GM18951 (cell line): ENCODE measurements around the gene NSUN2.
"Not testable (repeated sequence)": the region's sequence is repeated elsewhere in the genome, so short reads cannot be mapped to it uniquely, and the experiment has no call there.

Experiments
- POLR2A ChIP-seq: IDR thresholded peaks from 4 replicates; pipeline ENCODE4 v1.6.1; 2011; ENCODE audit warnings: mild to moderate bottlenecking; ENCODE audit not compliant: insufficient read length, insufficient read depth; ENCODE audit errors: extremely low read depth
- in situ Hi-C: fragments of 300-500 bp; cut with MboI; formaldehyde crosslinking; loops from one replicate; pipeline ENCODE4 v1.12.0; 2022; ENCODE audit warnings: low sequenced_read_pairs, mixed read lengths, inconsistent platforms; ENCODE audit not compliant: unreplicated experiment

NSUN2 gene

DNA sequence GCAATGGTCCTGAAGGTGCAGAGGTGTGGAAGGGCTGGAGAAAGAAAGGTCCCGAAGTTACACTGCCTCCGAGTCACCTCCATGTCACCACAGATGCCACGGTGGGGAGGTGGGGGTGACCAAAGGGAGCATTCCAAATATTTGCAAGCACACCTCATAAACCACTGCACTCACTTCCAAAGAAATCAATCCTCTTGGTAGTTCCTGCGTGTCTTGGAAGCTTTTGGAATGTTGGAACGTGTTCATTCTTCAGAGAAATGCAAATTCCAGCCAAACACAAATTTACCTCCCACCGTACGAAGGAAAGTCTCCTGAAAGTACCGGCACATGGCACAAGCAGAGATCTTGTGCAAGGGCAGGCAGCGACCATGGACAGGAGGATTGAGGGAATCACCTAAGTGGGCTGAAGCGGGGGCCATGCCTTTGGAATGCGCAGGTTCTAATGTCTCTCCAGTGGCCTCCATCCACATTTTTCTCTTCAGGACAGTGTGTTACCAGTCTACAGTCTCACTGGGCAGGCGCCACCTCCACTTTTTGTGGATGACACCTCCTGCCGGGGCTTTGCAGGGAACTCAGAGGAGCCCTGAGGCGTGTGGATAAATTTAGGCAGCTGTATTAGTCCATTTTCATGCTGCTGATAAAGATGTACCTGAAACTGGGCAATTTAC lies 54.0 kb downstream of the NSUN2 start:
- in situ Hi-C loops: no loop called here

DNA sequence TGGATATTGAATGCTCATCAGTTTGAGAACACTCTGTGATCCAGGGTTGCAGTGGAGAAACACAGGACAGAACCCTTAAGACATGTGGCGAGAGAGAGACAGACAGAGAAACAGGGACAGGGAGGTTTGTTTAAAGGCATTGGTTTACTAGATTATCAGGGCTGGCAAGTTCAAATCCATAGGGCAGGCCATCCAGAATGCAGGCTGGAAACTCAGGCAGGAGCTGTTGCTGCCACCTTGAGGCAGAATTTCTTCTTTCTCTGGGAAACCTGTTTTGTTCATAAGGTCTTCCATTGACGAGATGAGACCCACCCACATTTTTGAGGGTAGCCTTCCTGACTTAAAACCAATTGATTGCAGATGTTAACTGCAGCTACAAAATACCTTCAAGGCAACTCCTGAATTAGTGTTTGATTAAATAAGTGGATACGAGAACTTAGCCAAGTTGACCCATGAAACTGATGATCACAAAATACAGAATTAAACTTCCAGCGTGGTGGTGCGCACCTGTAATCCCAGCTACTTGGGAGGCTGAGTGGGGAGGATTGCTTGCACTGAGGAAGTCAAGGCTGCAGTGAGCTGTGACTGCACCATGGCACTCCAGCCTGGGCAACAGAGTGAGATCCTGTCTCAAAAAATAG lies 55.9 kb downstream of the NSUN2 start:
- no peak for TF ChIP-seq POLR2A
- in situ Hi-C loops: no loop called here

More for the DNA sequence above, 54.0 kb downstream of the NSUN2 start:
- TF ChIP-seq POLR2A: no peak

GRCh38 chr5:6574537-6575245 lies 58.2 kb downstream of the NSUN2 start:
- TF ChIP-seq POLR2A: no peak
- in situ Hi-C loops: no loop called here

DNA sequence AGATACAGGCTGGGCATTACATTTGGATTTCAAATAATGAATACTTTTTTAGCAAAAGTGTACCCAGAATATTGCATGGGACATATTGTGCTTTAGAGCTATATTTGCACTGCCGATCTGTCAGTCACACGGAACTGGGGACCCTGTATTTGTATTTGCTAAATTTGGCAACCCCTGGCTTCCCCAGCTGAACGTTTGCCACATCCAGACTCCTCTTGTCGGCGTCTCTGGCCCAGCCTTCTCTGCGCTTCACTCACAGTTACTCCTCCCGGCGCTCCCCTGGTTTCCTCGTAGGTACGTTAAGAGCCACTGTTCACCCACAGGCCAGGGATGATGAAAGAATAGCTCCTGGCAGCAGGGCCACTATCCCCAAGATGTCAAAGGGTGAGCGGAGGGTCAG lies 58.7 kb downstream of the NSUN2 start:
- TF ChIP-seq POLR2A: no peak
- in situ Hi-C loops: no loop called here

GRCh38 chr5:6573651-6574101 lies 59.2 kb downstream of the NSUN2 start:
- TF ChIP-seq POLR2A: no peak
- in situ Hi-C loops: no loop called here

GRCh38 chr5:6572825-6573380 lies 59.9 kb downstream of the NSUN2 start:
- in situ Hi-C loops: no loop called here

DNA sequence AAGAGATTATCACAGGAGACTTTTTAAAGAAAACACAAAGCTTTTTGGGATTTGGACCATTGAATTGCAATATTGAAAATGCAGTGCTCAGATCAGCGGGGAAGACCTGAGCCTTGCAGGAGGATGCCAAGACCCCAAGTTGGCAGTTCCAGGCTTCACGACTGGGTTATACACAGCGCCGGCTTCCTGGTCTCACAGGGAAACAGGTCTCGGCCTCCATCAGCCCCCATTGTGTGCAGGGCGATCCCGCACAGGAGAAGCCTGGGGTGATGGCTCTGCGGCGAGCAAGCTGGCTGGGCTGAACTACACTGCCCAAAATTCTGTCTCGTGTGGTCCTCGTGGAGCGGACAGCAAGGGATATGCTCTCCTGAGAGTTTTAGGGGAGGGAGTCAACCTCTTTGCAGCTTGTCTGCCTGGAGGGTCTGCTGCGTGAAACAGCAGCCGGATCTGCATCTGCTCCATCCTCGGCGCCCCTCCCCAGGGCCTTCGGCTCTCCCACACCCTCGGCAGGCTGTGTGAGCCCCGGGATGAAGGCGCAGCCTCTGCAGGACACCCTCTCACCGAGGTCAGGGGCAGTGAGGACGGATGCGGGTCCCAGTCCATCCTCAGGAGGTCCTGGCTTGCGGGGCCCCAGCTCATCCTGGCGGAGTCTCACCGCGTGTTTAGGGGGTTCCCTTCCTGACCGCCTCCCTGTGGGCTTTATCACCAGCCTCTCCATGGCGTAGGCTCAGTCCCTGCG lies 60.6 kb downstream of the NSUN2 start:
- no peak for TF ChIP-seq POLR2A
- in situ Hi-C loops: no loop called here

More at GRCh38 chr5:6572825-6573380, 59.9 kb downstream of the NSUN2 start:
- no peak for TF ChIP-seq POLR2A

GRCh38 chr5:6571607-6572006 lies 61.2 kb downstream of the NSUN2 start:
- in situ Hi-C loops: not testable (repeated sequence)

DNA sequence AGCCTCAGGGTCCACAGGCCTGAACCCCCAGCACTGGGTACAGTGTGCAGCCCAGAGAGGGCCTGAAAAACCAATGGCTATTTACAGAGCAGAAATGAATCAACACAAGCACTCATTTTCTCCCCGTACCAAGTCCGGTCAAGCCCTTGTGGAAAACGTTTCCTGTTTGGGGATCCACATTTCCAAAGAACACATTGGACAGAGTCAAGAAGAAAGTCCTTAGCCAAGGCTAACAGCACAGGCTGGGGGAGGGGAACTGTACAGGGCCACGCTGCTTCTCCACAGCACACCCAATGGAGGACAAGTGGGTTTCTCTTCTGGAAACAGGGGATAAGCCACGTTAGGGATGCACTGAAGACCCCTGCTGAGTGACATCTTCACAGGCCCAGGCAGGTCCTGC lies 62.3 kb downstream of the NSUN2 start:
- TF ChIP-seq POLR2A: no peak
- in situ Hi-C loops: no loop called here

DNA sequence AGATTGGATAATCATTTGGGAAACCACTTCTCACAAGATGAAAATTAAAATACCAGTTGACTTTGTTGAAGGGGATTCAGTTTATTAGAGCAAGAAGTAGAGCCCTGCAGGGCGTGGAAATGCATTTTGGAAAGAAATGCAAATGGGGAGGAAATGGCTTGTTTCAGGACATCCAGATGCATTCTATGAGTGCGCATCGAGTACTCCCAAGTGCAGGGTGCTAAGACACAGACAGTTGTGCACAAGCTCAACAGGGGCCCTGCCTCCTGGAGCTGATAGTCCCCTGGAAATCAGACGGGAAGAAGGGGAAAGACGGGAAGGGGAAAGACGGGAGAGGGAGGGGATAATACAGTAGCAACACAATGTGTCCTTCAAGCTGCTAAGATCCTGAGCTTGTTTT lies 64.0 kb downstream of the NSUN2 start:
- TF ChIP-seq POLR2A: no peak
- in situ Hi-C loops: no loop called here

DNA sequence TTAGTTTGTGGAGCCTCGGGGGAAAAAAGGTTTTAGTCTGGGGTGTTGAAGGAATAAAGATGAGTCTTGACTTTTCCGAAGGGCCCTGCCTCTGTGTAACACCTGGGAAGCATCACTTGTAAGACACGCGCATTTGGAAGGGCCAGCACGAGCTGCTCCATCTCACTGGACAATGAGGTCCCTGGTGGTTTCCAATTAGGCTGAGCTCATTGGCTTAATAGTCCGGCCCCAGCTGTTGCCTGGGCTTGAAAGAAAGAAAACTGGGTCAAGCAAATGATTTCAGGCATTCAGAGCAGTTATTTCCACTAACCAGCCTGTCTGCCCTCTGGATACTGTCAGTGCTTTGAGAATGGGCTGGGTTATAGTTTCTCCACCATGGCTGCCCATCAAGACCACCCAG lies 64.5 kb downstream of the NSUN2 start:
- no peak for TF ChIP-seq POLR2A
- in situ Hi-C loops: no loop called here

DNA sequence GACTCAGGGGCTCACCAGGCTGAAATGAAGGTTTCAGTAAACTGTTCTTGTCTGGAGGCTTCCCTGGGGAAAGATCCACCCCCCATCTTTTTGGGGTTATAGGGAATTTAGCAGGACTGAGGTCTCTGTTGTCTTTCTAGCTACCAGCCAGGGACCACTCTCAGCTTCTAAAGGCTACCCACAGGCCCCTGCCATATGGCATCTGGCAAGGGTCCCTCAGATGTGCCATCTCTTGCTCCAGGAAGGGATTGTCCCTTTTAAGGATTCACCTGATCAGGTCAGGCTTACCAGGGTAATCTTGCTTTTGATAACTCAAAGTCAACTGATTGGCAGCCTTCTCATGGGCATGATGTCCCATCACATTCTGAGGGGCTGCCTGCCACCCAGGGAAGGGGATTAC lies 65.0 kb downstream of the NSUN2 start:
- in situ Hi-C loops: no loop called here
- TF ChIP-seq POLR2A: no peak

GRCh38 chr5:6567068-6567467 lies 65.8 kb downstream of the NSUN2 start:
- in situ Hi-C loops: no loop called here
- TF ChIP-seq POLR2A: no peak

DNA sequence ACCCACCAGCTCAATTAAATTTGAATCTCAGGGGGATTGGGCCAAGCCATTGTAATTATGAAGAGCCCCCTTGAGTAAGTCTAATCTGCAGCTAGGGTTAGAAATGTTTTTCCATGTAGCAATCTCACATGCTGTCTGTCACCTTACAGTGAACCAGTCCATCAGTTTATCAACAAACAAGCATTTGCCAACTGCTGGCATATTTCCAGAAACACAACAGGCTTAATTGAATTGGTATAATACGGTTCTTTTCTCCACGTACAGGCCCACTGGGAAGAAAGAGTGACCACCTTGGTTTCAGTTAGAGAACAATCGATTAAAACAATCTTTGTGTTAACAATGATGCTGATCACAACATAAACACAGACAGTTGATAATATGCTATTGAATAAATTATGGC lies 67.4 kb downstream of the NSUN2 start:
- TF ChIP-seq POLR2A: no peak
- in situ Hi-C loops: no loop called here
